ENCODE data around the gene PAGR1.
"Not testable (repeated sequence)": the region's sequence is repeated elsewhere in the genome, so short reads cannot be mapped to it uniquely, and the experiment has no call there.

The PAGR1 gene

GRCh38 chr16:29815793-29816693 lies at the start of gene PAGR1:
TSS of gene PAGR1 (plus strand) at chr16:29816152. CDS start at chr16:29816526, 374 bp downstream.
- peak; percentile 99 for DNase-seq (ENCODE audit: low spot score)

GRCh38 chr16:29766571-29766970 lies 49.4 kb upstream of the PAGR1 start:
- no peak for DNase-seq (ENCODE audit: low spot score)

- DNase-seq (ENCODE audit: low spot score) = no peak
Measured at GRCh38 chr16:29767062-29767461, 48.9 kb upstream of the PAGR1 start.

- no peak for DNase-seq (ENCODE audit: low spot score)
Measured at GRCh38 chr16:29769507-29769906, 46.4 kb upstream of the PAGR1 start.

GRCh38 chr16:29770250-29770929 lies 45.6 kb upstream of the PAGR1 start:
- DNase-seq (ENCODE audit: low spot score) = no peak

GRCh38 chr16:29772330-29772729 lies 43.6 kb upstream of the PAGR1 start:
- DNase-seq (ENCODE audit: low spot score) = not testable (repeated sequence)

- DNase-seq (ENCODE audit: low spot score) = no peak
Measured at GRCh38 chr16:29774730-29775129, 41.2 kb upstream of the PAGR1 start.

GRCh38 chr16:29775742-29776408 lies 40.1 kb upstream of the PAGR1 start:
- no peak for DNase-seq (ENCODE audit: low spot score)

GRCh38 chr16:29777576-29778350 lies 38.2 kb upstream of the PAGR1 start, which contains the start of gene ZG16:
TSS of gene ZG16 (plus strand) at chr16:29778256. CDS start at chr16:29779267, 1,011 bp downstream.
- no peak for DNase-seq (ENCODE audit: low spot score)

GRCh38 chr16:29779474-29779873 lies 36.5 kb upstream of the PAGR1 start:
- DNase-seq (ENCODE audit: low spot score) = no peak

GRCh38 chr16:29783094-29783953 lies 32.6 kb upstream of the PAGR1 start:
- DNase-seq (ENCODE audit: low spot score) = not testable (repeated sequence)

GRCh38 chr16:29784157-29784556 lies 31.8 kb upstream of the PAGR1 start:
- no peak for DNase-seq (ENCODE audit: low spot score)

GRCh38 chr16:29784901-29785500 lies 31.0 kb upstream of the PAGR1 start:
- DNase-seq (ENCODE audit: low spot score) = no peak

GRCh38 chr16:29787155-29787554 lies 28.8 kb upstream of the PAGR1 start:
- DNase-seq (ENCODE audit: low spot score) = not testable (repeated sequence)

GRCh38 chr16:29789775-29790182 lies 26.2 kb upstream of the PAGR1 start:
- no peak for DNase-seq (ENCODE audit: low spot score)

- DNase-seq (ENCODE audit: low spot score) = peak; percentile 98
Measured at GRCh38 chr16:29790183-29790948, 25.6 kb upstream of the PAGR1 start, which contains the start of gene KIF22. TSS of gene KIF22 (plus strand) at chr16:29790751. CDS start at chr16:29790760, 9 bp downstream.

GRCh38 chr16:29790949-29791844 lies 24.8 kb upstream of the PAGR1 start:
- DNase-seq (ENCODE audit: low spot score) = peak; percentile 27
